NCI-H1048 (cell line): ENCODE measurements around the gene ZNF653.
"Not testable (repeated sequence)": the region's sequence is repeated elsewhere in the genome, so short reads cannot be mapped to it uniquely, and the experiment has no call there.

Source experiments
- DNase-seq: peaks from one replicate; lab custom pipeline; 2025; lab: John Stamatoyannopoulos, UW

ZNF653 gene

DNA sequence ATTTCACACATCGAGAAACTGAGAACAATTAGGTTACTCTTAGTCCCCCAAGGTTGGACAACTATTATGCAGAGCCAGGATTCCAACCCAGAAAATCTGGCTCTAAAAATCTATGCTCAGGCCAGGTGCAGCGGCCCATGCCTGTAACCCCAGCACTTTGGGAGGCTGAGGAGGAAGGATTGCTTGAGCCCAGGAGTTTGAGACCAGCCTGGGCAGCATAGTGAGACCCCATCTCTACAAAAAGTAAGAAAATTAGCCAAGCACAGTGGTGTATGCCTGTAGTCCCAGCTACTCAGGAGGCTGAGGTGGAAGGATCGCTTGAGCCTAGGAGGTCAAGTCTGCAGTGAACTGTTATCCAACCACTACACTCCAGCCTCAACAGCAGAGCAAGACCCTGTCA, 72.1 kb downstream of the ZNF653 start:
- not testable (repeated sequence) for DNase-seq
